ENCODE results near the gene CD320.
"Not testable (repeated sequence)": the region's sequence is repeated elsewhere in the genome, so short reads cannot be mapped to it uniquely, and the experiment has no call there.

Gene CD320

GRCh38 chr19:8333767-8334457, 25.8 kb upstream of the CD320 start:
- no peak for DNase-seq (ENCODE audit: low read depth)

- no peak for DNase-seq (ENCODE audit: low read depth)
These were observed 25.0 kb upstream of the CD320 start for GRCh38 chr19:8332976-8333766.

GRCh38 chr19:8331263-8331845, 23.2 kb upstream of the CD320 start:
- DNase-seq (ENCODE audit: low read depth): no peak

GRCh38 chr19:8329996-8330395, 21.8 kb upstream of the CD320 start:
- no peak for DNase-seq (ENCODE audit: low read depth)

- no peak for DNase-seq (ENCODE audit: low read depth)
These were observed 17.3 kb upstream of the CD320 start for GRCh38 chr19:8325454-8325853.

- no peak for DNase-seq (ENCODE audit: low read depth)
These were observed 16.3 kb upstream of the CD320 start for GRCh38 chr19:8324186-8325050.

GRCh38 chr19:8323781-8324185, 15.6 kb upstream of the CD320 start:
- DNase-seq (ENCODE audit: low read depth): no peak

GRCh38 chr19:8322638-8322997, 14.5 kb upstream of the CD320 start:
- no peak for DNase-seq (ENCODE audit: low read depth)

GRCh38 chr19:8321986-8322637, 14.0 kb upstream of the CD320 start:
- no peak for DNase-seq (ENCODE audit: low read depth)

GRCh38 chr19:8321067-8321985, 13.2 kb upstream of the CD320 start, which contains the start of the genes NDUFA7 and RPS28:
TSS of gene NDUFA7 (minus strand) at chr19:8321375. CDS start at chr19:8321358, 17 bp downstream.
TSS of gene RPS28 (plus strand) at chr19:8321496. CDS start at chr19:8321531, 35 bp downstream.
- DNase-seq (ENCODE audit: low read depth): peak; percentile 96

- no peak for DNase-seq (ENCODE audit: low read depth)
These were observed 12.5 kb upstream of the CD320 start for GRCh38 chr19:8320564-8321066.

GRCh38 chr19:8319807-8320520, 11.8 kb upstream of the CD320 start:
- no peak for DNase-seq (ENCODE audit: low read depth)

- not testable (repeated sequence) for DNase-seq (ENCODE audit: low read depth)
These were observed 10.7 kb upstream of the CD320 start for GRCh38 chr19:8318835-8319234.

- no peak for DNase-seq (ENCODE audit: low read depth)
These were observed 8.4 kb upstream of the CD320 start for GRCh38 chr19:8316351-8317125.

GRCh38 chr19:8314981-8315640, 7.0 kb upstream of the CD320 start:
- DNase-seq (ENCODE audit: low read depth): not testable (repeated sequence)

- no peak for DNase-seq (ENCODE audit: low read depth)
These were observed 3.5 kb upstream of the CD320 start for GRCh38 chr19:8311461-8312260.

- DNase-seq (ENCODE audit: low read depth): no peak
These were observed 2.3 kb upstream of the CD320 start for GRCh38 chr19:8310342-8311055.

All from stimulated activated CD4-positive, alpha-beta T cell treated with anti-CD3 and anti-CD28 coated beads, Interleukin-2, amount 100 ng/mL, for 4 hours (primary cell).